Tibial nerve (tissue), 4 donors: ENCODE results near the gene DNAJB9. TPM values are rescaled to one million over a fixed set of nuclear protein-coding genes. Genes with fewer than 3 reads are reported as not detected.
"Not testable (repeated sequence)": the region's sequence is repeated elsewhere in the genome, so short reads cannot be mapped to it uniquely, and the experiment has no call there.

ENCODE experiments used
- DNase-seq, 2 donors: peaks; one replicate each; pipeline ENCODE4 v3.0.0-alpha.2; 2019; ENCODE audit warnings: low spot score in 2 of 2
- H3K27ac ChIP-seq, 4 donors: fragments of 200-600 bp; sonication (generic) in 3 of 4; one replicate each; pipeline ENCODE4 v1.5.1; 2017 to 2019; ENCODE audit warnings: mild to moderate bottlenecking in 1 of 4
- H3K27me3 ChIP-seq, 2 donors: fragments of 200-600 bp; sonication (generic) in 1 of 2; one replicate each; pipeline versions ENCODE4 v1.5.1 to v1.6.0; 2017 to 2019
- H3K36me3 ChIP-seq, 3 donors: fragments of 200-600 bp; sonication (generic); one replicate each; pipeline ENCODE4 v1.5.1; 2018 to 2019
- H3K4me1 ChIP-seq, 4 donors: fragments of 200-600 bp; sonication (generic) in 3 of 4; one replicate each; pipeline ENCODE4 v1.5.1; 2017 to 2019
- H3K4me3 ChIP-seq, 4 donors: fragments of 200-600 bp; sonication (generic) in 3 of 4; one replicate each; pipeline ENCODE4 v1.5.1; 2017 to 2019; ENCODE audit warnings: mild to moderate bottlenecking in 1 of 4, moderate library complexity in 1 of 4
- H3K9me3 ChIP-seq, 4 donors: fragments of 200-600 bp; sonication (generic) in 3 of 4; one replicate each; pipeline ENCODE4 v1.5.1; 2017 to 2019
- EP300 ChIP-seq, 2 donors: sonication (generic); formaldehyde crosslinking; IDR thresholded peaks; one replicate each; pipeline ENCODE4 v1.6.1; 2017; ENCODE audit warnings: antibody characterized with exemption in 2 of 2, mild to moderate bottlenecking in 1 of 2
- POLR2A ChIP-seq, 2 donors: fragments of 450-650 bp; IDR thresholded peaks; one replicate each; pipeline ENCODE4 v1.6.1; 2017; ENCODE audit warnings: antibody characterized with exemption in 2 of 2, mild to moderate bottlenecking in 2 of 2, moderate library complexity in 2 of 2
- WGBS, 2 donors: methylation state at CpG; one replicate each; pipeline ENCODE4 v1.1.5; 2018; 5-methylcytosine and 5-hydroxymethylcytosine counted together
- total RNA-seq, 4 donors: library from RNA; depleted of rRNA; stranded (reverse); fragments of >200 nt; gene quantifications; one replicate each; pipeline ENCODE4 v1.1.0, GENCODE V29; 2016
- TF ChIP-seq, protein P1 (sequence below), 5 experiments: fragments of 200-600 bp in 3 of 5; fragments of 450-650 bp in 2 of 5; sonication (generic) in 3 of 5; IDR thresholded peaks; one replicate each; pipeline ENCODE4 v1.5.1; 2016 to 2019; ENCODE audit warnings: antibody characterized with exemption in 5 of 5, mild to moderate bottlenecking in 3 of 5, moderate library complexity in 2 of 5

The DNAJB9 gene
- total RNA-seq, 4 donors from 2014 or later = 14.7 to 20.4 (median 16.9) TPM

DNA sequence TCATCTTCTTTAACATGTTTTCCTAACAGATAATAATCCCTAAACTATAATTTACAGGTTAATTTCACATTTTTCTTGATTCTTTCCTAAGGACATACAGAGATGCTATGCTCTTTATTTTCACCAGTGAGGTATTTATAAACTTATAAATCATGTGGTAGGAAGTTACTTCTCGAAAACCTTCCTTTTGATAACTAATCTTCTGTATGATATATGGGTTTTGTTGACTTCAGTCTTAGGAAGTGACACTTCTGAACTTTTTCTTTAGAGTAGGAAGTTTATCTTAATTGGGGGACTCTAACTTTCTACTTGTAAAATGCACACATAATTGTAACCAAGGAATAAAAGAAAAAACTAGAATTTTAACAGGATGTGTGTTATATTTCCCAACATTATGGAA lies 33.9 kb upstream of the DNAJB9 start:
- H3K4me1 ChIP-seq = no peaks in the 10 kb centered on the region
- no peak for DNase-seq
- H3K27me3 ChIP-seq = no peaks in the 10 kb centered on the region
- H3K36me3 ChIP-seq = no peaks in the 10 kb centered on the region
- H3K9me3 ChIP-seq = no peaks in the 10 kb centered on the region
- H3K4me3 ChIP-seq = no peak overlapping the region
- H3K27ac ChIP-seq = no peak overlapping the region
- WGBS, 2 donors = 71 to 78% methylated on average over 1 of the region's 1 CpG
- no peak for TF ChIP-seq EP300 (IDR thresholded peaks at IDR 0.05)
- TF ChIP-seq, protein P1, sequence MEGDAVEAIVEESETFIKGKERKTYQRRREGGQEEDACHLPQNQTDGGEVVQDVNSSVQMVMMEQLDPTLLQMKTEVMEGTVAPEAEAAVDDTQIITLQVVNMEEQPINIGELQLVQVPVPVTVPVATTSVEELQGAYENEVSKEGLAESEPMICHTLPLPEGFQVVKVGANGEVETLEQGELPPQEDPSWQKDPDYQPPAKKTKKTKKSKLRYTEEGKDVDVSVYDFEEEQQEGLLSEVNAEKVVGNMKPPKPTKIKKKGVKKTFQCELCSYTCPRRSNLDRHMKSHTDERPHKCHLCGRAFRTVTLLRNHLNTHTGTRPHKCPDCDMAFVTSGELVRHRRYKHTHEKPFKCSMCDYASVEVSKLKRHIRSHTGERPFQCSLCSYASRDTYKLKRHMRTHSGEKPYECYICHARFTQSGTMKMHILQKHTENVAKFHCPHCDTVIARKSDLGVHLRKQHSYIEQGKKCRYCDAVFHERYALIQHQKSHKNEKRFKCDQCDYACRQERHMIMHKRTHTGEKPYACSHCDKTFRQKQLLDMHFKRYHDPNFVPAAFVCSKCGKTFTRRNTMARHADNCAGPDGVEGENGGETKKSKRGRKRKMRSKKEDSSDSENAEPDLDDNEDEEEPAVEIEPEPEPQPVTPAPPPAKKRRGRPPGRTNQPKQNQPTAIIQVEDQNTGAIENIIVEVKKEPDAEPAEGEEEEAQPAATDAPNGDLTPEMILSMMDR (IDR thresholded peaks at IDR 0.05) = no peak
- TF ChIP-seq POLR2A (IDR thresholded peaks at IDR 0.05) = no peak

DNA sequence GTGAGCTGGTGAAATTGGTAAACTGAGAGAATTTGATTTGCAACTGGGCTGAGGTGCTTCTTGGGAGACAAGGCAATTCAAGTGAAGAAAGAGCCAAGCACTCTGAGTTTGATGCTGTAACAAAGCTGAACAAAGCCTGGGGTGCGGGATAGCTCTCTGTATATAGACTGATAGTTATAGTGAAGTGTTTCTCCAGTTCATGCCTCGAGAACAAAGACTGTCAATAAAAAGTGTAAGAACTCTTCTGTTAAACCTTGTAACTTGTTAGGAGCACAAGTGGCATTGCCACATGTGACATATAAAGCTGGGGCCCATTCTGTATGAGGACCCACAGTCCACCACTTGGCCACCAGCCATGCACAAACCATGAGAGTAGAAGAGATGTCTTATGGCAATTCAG lies 32.4 kb upstream of the DNAJB9 start:
- H3K27me3 ChIP-seq = no peaks in the 10 kb centered on the region
- 88% methylated on average over 2 of the region's 2 CpGs for WGBS, 2 donors
- H3K27ac ChIP-seq = no peak overlapping the region
- DNase-seq = no peak
- no peaks in the 10 kb centered on the region for H3K4me1 ChIP-seq
- H3K9me3 ChIP-seq = no peaks in the 10 kb centered on the region
- no peak for TF ChIP-seq EP300 (IDR thresholded peaks at IDR 0.05)
- TF ChIP-seq POLR2A (IDR thresholded peaks at IDR 0.05) = no peak
- TF ChIP-seq, protein P1 (IDR thresholded peaks at IDR 0.05) = no peak
- no peaks in the 10 kb centered on the region for H3K36me3 ChIP-seq
- H3K4me3 ChIP-seq = no peak overlapping the region

DNA sequence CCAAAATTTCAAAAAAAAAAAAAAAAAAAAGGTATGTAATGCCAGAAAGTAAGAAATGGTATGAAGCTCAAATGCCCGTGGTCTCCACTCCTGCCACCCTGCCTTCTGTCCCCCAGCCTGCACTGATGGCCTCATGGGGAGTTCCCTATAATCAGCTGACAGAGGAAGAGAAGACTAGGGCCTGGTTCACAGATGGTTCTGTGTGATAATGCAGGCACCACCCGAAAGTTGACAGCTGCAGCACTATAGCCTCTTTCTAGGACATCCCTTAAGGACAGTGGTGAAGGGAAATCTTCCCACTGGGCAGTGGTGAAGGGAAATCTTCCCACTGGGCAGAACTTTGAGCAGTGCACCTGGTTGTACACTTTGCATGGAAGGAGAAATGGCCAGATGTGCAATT lies 31.4 kb upstream of the DNAJB9 start:
- not testable (repeated sequence) for H3K27me3 ChIP-seq, H3K4me1 ChIP-seq, H3K9me3 ChIP-seq, DNase-seq, H3K27ac ChIP-seq, H3K36me3 ChIP-seq, H3K4me3 ChIP-seq
- 74 to 75% methylated on average over 2 of the region's 2 CpGs for WGBS, 2 donors

DNA sequence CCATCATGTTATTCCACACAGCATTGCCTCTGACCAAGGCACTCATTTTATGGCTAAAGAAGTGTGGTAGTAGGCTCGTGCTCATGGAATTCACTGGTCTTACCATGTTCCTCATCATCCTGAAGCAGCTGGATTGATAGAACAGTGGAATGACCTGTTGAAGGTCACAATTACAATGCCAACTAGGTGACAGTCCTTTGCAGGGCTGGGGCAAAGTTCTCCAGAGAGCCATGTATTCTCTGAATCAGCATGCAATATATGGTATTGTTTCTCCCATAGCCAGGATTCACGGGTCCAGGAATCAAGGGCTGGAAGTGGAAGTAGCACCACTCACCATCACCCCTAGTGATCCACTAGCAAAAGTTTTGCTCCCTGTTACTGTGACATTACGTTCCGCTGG lies 31.0 kb upstream of the DNAJB9 start:
- H3K36me3 ChIP-seq, DNase-seq, H3K4me1 ChIP-seq, H3K4me3 ChIP-seq, H3K27ac ChIP-seq, H3K27me3 ChIP-seq, H3K9me3 ChIP-seq: not testable (repeated sequence)
- WGBS, 2 donors = 91 to 92% methylated on average over 4 of the region's 4 CpGs

DNA sequence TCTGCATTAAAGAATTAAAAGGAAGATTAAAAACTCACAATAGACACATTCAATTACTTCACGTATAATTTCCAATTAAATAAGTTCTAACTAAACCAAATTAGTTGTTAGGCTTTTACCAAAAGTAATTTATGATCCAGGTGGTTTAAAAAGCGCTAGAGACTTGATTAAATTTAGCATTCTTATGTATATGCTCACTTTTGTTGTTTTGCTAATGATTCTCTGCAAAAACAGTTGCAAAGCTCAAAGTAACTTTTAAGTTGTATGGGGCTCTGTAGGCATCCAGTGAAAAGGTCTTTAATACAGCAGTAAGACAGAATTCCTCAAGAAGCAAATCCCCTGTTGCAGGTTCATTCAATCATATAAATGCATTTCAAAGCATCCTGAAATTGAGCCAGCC lies 28.2 kb upstream of the DNAJB9 start:
- H3K27me3 ChIP-seq = no peaks in the 10 kb centered on the region
- H3K4me3 ChIP-seq = no peak overlapping the region
- no peaks in the 10 kb centered on the region for H3K36me3 ChIP-seq
- H3K9me3 ChIP-seq = no peaks in the 10 kb centered on the region
- no peak for DNase-seq
- H3K27ac ChIP-seq = no peak overlapping the region
- TF ChIP-seq EP300 (IDR thresholded peaks at IDR 0.05) = no peak
- TF ChIP-seq, protein P1 (IDR thresholded peaks at IDR 0.05) = no peak
- no peak for TF ChIP-seq POLR2A (IDR thresholded peaks at IDR 0.05)
- no peaks in the 10 kb centered on the region for H3K4me1 ChIP-seq
- 54 to 66% methylated on average over 2 of the region's 2 CpGs for WGBS, 2 donors

DNA sequence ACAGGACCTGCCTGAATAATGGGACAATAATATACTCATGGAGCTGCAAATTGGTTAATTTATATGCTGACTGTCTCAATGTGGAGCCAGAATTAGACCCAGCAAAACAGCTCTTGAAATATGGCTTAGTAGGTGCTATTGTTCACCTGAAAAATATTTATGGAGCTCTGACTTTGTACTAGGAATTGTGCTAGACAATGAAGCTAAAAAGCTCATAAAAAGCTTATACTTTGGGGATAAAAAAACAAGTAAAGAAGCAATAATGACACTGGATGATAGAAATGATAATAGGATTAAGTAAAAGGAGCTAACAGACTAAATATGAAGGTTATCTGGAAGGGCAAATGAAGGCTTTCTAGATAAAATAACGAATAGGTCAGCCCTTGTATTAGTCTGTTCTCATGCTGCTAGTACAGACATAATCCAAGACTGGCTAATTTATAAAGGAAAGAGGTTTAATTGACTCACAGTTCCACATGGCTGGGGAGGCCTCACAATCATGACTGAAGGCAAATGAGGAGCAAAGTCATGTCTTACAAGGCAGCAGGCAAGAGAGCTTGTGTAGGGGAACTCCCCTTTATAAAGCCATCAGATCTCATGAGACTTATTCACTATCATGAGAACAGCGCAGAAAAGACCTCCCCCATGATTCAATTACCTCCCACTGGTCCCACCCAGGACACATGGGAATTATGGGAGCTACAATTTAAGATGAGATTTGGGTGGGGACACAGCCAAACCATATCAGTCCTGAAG lies 21.4 kb upstream of the DNAJB9 start:
- not testable (repeated sequence) for H3K27me3 ChIP-seq, H3K27ac ChIP-seq, DNase-seq, H3K9me3 ChIP-seq, H3K4me3 ChIP-seq, H3K36me3 ChIP-seq, H3K4me1 ChIP-seq
- WGBS, 2 donors = 88 to 93% methylated on average over 2 of the region's 2 CpGs

DNA sequence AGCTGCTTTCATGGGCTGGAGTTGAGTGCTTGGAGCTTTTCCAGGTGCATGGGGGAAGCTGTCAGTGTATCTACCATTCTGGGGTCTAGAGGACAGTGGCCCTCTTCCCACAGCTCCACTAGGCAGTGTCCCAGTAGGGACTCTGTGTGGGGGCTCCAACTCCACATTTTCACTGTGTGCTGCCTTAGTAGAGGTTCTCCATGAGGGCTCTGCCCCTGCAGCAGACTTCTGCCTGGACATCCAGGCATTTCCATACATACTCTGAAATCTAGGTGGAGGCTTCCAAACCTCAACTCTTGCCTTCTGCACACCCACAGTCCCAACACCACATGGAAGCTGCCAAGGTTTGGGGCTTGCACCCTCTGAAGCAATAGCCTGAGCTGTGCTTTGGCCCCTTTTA lies 13.0 kb upstream of the DNAJB9 start:
- H3K27me3 ChIP-seq, H3K4me1 ChIP-seq, H3K4me3 ChIP-seq, DNase-seq, H3K27ac ChIP-seq: not testable (repeated sequence)
- Histone ChIP-seq H3K36me3 (peaks cover 0 to 49% (median 0%) of the 10 kb centered on the region in 3 donors), H3K9me3 (peaks cover 0 to 39% (median 7%) of the 10 kb centered on the region in 4 donors)
